ENCODE measurements around the gene C2orf92.

Gene C2orf92

DNA sequence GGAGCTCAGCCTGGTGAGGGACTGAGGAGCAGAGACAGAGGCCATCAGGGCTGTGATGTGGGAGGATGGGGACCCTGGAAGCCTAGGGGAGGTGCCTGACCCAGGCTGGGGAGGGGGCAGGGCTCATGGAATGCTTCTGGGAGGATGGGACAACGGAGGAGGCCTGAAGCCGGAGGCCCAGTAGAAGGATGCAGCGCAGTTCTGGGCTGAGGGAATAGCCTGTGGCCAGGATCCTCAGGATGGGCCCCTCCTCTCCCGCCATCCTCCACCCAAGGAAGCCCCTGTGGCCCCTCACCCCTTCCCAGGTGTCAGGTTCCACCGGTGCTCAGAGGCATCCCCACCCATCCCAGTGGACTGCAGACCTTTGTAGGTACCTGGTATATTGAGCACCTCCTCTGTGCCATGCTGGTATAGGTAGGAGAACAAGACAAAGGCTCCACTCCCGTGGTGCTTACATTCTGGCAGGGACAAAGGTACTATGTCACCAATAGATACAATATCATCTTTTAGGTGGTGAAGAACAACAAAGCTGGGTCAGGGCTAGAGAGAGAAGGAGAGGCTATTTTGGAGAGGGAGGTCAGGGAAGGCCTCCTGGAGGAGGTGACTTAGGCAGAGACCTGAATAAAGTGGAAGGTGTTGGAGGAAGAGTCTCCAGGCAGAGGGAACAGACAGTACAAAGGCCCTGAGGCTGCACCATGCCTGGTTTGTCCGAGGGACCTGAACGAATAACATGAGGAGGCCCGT is 46.6 kb downstream of the C2orf92 start:
- DNase-seq, result no peak

DNA sequence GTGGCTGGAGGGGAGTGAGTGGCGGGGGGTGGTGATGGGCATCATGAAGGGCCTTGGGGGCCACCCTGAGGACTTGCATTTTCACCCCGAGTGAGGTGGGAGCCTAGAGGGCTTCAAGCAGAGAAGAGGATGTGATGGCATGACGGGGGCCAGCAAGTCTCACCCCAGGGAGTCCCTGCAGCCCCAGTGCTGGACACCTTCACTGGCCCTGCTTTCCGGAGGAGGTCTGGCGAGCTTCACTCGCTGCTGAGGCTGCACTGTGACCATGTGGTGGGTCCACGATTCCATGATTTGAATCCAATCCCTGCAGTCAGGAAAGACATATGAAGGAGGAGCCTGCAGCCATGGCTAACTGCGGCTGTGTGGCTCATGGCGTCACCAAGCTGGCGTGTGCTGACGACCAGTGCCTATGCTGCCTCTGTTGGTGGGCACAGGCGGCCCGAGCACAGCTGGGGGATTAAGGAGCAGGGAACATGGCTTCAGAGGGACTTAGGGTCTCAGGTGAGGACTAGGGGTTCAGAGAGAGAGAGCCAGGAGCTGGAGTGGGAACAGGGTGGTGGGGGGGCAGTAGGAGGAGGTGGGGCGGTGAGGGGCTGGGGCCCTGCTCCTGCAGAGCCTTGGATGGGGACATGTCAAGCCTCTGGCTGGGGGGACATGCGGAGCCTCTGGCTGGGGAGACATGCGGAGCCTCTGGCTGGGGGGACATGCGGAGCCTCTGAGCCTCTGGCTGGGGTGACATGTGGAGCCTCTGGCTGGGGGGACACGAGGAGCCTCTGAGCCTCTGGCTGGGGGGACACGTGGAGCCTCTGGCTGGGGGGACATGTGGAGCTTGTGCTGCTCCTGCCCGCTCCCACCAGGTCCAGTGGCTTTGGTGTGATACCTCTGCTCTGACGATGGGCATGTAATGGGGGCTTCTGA is 47.4 kb downstream of the C2orf92 start:
- DNase-seq, result no peak

DNA sequence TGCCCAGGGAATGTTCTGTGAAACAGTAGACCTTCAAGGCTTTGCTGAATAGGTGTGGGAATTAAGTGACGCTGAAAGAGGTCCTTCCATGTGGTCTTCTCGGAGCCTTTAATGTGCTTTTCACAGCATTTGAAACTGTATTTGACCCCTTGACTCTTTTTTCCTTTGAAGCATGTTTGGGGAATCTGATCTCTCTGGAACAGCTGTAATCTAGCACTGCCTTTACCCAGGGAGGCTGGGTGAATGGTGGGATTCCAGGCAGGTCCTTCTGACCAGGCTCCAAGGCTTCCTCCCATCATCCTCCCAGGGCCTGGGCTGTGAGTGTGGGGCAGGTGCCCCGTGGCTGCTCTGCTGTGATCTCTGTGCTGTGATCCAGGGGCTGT is 48.1 kb downstream of the C2orf92 start:
- DNase-seq, result no peak

DNA sequence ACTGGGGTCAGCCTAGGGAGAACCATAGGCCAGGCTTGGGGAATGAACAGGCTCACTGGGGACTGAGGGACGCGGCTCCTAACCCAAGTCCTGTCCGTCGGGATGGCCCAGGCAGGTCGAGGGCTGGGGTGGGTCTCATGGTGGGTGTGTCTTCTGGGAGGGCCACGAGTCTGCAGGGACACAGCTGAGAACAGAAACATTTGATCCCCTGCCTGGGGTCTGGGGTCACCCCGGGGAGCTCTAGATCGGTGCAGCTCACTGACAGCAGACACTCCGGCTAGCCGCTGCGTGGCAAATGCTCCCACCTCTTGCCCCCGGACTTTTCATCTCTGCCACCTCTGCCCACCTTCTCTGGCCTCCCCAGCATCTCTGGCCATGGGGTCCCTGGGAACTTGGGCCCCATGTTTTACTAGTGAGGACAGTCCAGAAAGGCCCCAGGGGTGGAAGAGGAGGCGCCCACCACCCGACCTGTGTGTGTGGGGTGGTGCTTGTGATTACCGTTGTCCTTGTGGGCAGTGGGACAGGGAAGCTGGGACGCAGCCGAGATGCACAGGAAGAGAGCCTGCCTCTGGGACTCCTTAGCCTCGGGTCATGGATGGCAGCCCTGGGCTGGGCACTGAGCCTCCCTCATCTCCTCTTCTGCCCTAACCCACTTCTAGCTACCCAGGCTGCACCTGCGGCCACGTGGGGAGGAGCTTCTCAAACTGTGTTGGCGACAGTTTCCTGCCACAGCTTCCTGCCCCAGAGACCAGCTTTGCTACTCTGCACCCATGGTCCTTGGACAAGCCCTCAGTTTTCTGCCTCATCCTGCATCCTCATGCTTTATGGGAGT is 48.8 kb downstream of the C2orf92 start:
- DNase-seq, result no peak

DNA sequence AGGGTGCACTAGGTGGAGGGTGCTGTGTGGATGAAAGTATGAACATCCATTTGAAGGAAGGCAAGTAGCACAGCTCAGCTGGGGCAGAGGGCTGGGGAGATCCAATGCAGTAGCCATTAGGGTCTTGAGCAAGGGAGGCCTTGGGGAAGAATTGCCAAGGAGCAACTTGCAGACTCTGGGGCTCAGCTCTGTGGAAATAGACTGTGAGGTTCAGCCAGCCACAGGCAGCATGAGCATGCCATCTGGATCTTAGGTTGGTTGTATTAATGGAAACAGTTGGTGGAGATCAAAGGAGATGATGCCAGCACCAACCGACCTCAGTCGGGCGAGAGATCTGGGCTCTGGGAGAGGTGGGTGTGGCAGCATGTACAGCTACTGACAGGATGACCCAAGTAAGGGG is 49.4 kb downstream of the C2orf92 start:
- DNase-seq, result no peak

DNA sequence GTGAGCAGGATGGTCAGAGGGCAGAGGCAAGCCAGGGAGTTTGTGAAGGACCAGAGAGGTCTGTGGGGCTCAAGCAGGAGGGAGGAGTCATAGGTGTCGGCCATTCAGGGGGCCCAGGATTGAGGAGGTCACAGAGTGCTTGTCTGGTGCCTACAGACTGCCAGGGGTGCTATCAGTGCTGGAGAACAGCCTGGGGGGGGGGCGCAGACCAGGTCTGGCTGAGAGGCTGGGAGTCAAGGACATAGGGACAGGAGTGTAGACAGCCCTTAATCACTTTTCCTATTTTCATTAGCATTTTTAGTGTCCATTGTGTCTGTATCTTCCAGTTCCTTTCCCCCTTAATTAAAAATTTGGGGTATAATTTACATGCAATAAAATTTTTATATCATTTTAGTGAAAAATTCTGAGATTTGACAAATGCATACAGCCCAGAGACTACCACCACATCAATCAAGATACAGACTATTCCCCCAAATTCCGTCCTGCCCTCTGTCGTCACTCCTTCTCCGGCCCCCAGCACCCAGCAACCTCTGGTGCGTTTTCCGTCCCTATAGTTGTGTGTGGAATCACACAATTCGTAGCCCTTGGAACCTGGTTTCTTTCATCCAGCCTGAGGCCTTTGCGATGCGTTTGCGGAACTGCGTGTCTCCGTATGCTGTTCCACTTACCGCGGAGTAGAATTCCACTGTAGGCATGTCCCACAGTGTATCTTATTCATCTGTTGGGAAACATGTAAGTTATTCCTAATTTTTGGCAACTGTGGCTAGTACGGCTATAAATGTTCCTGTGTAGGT is 50.0 kb downstream of the C2orf92 start:
- no peak for DNase-seq

DNA sequence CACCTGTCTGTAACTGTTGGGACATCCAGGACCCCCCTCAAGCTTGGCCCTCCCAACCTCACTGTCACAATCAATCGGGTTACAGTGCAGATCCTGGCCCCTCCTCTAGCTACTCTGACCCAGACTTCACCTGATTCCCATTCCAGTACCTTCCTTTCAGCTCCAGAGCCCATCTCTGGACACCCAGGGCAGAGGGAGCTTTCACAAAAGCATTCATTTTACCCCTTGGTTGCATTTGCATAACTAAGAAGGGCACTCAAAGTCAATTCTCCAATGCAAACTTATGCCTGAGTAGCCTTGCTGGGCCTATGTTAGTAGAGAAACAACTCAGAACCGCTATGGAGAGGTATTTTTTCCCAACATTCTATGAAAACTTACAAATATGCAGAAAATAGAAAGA is 51.2 kb downstream of the C2orf92 start:
- DNase-seq, result no peak

DNA sequence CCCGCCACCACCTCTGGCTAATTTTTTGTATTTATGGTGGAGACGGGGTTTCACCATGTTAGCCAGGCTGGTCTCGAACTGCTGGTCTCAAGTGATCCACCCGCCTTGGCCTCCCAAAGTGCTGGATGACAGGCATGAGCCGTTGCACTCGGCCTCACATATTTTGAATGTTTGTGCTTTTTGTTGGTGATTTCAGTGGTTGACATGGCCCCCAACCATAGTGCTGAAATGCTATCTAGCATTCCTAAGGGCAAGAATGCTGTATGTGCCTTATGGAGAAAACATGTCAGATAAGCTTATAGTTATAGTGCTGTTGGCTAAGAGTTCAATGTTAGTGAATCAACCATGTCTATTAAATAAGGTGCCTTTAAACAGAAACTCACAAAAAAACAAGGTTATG is 52.7 kb downstream of the C2orf92 start:
- no peak for DNase-seq

DNA sequence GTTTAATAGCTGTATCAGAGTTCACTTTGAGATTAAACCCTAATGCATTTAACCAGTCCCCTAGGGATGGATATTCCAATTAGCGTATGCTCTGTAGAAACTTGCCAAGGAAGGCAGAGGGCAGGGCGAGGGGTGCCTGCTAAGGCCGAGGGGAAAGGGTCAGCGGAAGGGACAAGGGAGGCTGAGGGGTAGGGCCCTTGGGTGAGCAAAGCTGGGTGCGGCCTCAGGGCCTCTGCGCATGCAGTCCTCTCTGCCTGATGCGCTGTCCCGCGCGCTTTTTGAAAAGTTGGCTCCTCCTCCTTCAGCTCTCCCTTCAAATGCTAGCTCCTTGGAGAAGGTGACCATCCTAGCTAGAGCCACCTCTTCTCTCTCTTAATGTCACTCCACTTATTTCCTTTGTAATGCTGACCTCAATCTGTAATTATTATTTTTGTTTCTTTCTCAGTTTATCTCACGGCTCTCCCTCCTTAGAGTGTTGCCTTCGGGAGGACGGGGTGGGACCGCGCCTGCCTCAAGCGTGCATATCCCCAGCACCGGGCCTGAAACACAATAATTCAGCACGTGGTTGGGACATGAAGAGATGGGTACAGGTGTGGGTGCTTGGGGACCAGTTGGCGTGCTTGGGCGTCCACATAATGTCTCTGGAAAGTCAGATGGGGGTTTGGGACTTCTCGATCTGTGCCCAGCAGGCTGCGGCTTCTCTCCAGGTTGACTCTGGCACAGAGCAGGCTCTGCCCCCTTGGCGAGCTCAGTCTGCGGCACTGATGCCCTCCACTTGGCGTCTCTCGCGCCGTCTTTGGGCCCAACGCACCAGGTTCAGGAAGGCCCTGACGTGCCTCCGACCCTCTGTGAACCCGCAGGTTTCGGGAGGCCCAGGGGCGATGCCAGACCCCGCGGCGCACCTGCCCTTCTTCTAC is 53.9 kb downstream of the C2orf92 start:
- no peak for DNase-seq

DNA sequence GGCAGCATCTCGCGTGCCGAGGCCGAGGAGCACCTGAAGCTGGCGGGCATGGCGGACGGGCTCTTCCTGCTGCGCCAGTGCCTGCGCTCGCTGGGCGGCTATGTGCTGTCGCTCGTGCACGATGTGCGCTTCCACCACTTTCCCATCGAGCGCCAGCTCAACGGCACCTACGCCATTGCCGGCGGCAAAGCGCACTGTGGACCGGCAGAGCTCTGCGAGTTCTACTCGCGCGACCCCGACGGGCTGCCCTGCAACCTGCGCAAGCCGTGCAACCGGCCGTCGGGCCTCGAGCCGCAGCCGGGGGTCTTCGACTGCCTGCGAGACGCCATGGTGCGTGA is 54.5 kb downstream of the C2orf92 start:
- DNase-seq, result no peak

DNA sequence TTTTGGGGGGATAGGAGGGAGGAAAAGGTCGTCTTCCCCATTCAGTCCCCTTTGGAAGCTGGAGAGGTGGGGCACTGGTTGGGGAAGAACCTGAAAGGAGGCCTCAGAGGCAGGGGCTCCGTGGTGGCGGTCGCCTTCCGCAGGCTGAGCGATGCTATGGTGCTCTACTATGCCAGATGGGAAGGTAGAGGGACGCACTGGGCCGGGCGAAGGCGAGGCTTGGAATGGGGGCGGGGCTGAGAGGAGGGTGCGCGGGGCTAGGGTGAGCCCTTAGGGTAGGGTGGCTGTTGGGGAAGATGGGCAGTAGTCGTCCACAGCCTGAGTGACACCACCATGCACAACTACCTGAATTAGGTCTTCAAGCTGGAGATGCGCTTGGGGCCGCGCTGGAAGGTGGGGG is 55.0 kb downstream of the C2orf92 start:
- no peak for DNase-seq

DNA sequence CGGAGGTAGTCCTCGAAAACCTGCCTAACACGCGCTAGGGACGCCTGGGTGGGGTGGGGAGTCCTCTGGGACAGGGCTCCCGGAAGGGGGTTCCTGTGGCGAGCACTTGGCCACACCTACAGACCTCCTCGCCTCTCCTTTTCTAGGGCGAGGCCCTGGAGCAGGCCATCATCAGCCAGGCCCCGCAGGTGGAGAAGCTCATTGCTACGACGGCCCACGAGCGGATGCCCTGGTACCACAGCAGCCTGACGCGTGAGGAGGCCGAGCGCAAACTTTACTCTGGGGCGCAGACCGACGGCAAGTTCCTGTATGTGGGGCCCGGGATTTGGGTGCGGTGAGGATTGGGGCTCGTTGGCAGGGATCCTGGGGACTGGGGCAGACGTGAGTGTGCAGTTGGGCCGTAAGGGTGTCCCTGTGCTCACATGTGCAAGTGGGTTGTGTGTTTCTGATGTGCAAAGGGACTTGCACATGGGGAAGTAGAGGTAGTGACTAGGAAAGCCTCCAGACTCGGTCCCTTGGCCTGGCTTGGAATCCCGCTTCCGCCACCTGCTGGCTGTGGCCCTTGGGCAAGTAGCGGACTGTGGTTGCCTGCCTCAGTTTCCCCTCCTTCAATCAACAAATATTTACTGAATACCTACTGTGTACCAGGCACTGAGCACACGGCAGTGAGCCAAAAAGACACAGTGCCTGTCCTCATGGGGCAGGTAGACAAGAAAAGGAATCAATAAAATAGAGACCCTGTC is 55.6 kb downstream of the C2orf92 start:
- DNase-seq, result no peak

DNA sequence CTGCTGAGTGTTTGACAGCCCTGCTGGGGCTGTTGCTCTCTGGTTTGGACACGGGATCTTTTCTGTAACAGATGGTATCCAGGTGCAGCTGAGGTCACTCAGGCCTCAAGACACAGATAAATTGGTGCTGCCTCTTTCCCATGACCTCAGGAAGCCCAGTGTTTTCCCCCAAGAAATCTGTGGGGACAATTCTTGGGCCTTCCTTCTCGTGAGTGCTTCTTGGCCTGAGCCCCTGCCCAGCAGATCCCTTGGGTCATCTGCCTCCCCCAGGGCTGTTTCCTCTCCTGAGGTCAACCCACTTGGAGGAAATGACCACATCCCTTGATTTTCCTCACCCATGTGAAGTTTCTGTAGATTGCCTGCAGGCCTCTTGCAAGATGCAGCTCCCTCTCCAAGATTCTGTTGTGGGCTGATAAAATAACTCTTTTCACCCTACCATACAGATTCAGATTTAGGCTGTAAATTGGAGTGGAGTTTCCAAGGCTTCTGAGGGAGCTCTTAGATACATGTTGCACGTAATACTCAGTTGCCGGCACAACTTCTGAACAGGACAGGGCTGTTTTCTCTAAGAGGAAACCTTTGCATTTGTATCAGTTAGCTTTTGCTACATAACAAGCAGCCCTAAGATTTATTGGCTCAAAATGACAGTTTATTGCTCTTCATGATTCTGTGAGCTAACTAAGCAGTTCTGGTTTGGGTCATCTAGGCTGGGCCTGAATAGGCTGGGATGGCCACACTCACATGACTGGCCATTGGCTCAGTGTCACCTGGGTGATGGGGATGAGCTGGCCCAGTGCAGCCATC is 57.0 kb downstream of the C2orf92 start:
- no peak for DNase-seq

DNA sequence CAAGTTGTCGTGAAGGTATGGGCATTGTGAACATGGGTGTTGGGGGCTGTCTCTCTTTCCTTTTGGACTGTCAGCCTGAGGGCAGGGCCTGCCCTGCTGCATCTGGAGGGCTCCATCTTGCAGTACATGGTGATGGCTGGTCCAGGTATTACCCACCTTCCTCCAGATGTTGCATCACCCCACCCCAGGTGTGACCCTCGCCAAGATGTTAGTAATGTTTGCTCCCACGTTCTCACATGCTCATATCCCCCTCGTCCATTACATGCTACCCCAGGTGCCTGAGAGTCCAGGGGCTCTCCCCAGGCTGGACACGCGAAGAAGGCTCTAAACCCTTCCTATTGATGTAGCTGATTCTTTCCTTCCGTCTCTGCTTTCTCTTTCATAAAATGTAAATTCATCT is 57.8 kb downstream of the C2orf92 start:
- no peak for DNase-seq

DNA sequence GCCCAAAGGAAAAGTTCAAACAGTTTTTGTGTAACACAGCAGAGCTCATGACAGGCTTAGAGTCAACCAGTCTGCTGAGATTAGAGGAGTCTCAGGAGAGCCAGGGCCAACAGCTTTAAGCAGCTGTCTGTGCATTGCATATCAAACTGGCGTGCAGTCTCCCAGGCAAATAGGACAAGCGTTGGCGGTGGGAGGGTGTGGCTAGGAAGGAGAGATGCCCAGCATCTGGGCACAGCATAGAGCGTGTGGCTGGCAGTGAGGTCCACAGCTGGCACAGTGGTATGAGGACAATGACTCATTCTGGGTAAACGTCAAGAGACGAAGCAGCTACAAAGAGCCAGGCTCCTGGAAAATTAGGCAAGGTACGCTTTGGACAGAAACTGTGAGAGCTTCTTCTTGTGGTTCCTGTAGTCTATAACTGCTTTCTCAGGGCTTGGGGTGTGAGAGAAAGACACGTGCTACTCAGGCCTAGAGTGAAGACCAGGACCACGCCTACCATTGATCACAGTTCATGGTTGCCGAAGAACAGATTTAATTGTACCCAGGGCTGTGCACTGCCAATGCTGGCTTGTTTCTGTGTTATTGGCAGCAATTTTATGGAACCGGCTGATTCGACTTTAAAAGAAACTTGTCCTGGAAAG is 58.7 kb downstream of the C2orf92 start:
- no peak for DNase-seq

DNA sequence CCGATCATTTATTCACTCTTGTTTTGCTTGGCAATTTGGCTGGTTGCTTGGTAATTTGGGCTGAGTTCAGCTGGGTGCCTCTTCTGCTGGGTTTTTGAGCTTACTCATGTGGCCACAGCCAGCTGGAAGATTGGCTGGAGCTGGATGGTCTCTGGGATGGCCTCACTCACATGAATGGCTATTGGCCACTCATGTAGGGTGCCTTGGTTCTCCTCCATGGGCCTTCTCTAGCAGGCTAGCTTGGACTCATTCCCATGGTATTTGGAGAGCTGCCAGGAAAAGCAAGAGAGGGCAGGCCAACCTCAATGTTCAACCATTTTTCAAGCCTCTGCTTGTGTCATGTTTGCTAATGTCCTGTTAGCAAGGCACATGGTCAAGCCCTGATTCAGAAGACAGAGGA is 60.7 kb downstream of the C2orf92 start:
- no peak for DNase-seq

DNA sequence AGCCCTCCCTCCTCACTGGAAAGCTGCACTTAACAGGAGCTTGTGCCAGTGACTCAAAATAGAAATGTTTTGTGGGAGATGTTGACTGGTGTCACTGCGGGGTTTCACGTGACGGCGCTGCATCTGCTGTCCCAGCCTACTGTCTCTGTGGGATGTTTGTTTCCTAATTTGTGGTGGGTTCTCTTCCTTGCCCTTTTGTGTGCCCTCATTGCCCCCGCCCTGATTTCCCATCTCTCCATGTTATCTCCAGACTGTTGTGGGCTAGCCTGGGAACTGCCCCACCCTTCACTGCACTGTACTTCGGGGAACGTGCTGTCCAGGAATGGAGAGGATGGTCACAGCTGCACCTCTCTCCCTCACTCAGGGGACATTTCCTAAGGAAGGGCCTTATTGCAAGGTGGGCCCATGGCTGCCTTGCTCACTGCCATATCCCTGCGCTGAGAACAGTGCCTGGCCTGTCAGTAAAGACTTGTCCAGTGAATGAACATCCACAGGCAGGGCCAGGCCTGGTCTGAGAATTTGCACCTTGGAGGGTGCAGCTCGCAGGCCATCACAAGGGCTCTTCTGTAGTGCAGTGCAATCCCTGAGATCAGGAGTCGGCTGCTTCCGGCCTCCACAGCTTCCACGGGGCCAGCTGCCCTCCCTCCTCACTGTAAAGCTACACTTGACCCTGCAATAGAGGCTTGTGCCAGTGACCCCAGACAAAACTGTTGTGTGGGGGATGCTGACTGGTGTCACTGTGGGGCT is 61.9 kb downstream of the C2orf92 start:
- DNase-seq, result no peak

Data from NCI-H1930 (cell line).